Measurements from ENCODE around the gene MROH9.

MROH9 gene

GRCh38 chr1:171087896-171088295, 152.6 kb downstream of the MROH9 start:
- DNase-seq, result no peak

DNA sequence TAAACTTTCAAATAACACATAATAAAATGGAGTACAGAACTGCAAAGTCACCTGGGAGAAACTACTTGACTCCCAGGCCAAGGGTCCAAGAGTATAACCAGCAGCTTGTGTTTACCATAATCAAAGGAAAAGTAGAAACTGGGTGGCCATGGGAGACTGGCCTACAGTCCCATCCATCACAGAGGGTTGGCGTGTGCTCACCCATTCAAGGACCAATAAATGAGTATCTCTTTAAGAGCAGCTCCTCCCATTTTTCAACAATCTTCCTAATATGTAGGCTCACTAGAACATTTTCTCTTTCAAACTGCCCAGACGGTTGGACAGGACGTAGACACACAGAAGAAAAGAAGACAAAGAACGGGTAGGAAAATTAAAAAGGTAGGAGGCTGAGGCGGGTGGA, 155.3 kb downstream of the MROH9 start, which contains the start of gene FMO3:
Gene FMO3, plus strand, starts transcription at position 302 of the 400 bp plus-strand sequence. CDS start 1,754 bp downstream, outside the sequence.
- no peak for DNase-seq

DNA sequence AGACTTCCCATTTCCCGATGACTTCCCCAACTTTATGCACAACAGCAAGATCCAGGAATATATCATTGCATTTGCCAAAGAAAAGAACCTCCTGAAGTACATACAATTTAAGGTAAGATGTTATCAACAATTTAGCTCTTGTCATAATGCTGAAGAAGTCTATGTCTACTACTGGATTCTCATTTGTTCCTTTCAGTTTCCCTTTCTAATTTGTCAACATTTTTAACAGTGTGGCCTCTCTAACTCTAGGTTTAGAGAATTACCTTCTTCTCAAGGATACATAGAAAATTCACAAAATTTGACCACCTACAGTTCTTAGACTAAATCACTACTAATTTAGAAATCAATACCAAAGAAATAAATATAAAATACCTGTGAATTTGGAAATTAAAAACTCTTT, 168.5 kb downstream of the MROH9 start:
- DNase-seq, result no peak

- DNase-seq, result no peak
Measured at GRCh38 chr1:171107262-171107940, 172.1 kb downstream of the MROH9 start.

DNA sequence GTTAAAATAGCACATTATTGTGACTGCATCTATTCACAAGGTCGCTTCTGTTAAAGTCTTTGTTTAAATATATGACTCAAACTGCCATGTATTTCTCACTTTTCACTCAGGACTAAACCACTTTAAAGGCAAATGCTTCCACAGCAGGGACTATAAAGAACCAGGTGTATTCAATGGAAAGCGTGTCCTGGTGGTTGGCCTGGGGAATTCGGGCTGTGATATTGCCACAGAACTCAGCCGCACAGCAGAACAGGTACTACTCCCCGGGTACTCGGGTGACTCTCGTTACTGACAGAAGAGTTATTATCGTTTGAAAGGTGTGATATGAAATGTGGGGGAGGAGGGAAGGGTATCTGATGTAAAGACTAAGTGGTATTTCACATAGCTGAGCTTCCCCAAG, 172.6 kb downstream of the MROH9 start:
- DNase-seq, result no peak

GRCh38 chr1:171109966-171110365, 174.6 kb downstream of the MROH9 start:
- DNase-seq, result no peak

GRCh38 chr1:171110621-171111326, 175.4 kb downstream of the MROH9 start:
- DNase-seq, result no peak

DNA sequence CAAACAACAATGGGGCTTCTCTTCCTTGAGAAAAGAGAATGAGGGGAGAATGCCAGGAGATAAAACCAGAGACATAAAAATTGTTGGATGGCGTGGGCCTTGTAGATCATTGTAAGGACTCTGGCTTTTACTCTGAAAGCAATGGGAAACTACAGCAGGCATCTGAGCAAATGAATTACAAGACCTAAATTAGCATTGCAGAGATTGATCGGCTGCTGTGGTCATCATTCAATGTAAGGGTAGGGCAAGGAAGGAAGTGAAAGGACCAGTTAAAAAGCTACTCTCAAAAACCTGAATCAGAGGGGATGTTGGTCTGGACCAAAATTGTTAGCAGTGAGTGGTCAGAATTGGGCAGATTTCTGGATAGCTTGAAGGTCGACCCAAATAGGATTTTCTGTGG, 176.8 kb downstream of the MROH9 start:
- no peak for DNase-seq

GRCh38 chr1:171113382-171113781, 178.0 kb downstream of the MROH9 start:
- no peak for DNase-seq
